Stimulated activated CD8-positive, alpha-beta memory T cell treated with anti-CD3 and anti-CD28 coated beads, Interleukin-12 subunit alpha, Interleukin-12 subunit beta, amount 100 ng/mL, for 1 hour (primary cell): Measurements from ENCODE around the gene CD81.

ENCODE experiments used
- DNase-seq: peaks from one replicate; pipeline ENCODE4 v3.0.0-alpha.2; 2020; ENCODE audit warnings: low read depth

The CD81 gene

GRCh38 chr11:2390091-2390724 is 13.1 kb downstream of the CD81 start:
- DNase-seq: no peak

- DNase-seq: no peak
These were observed 13.6 kb downstream of the CD81 start for GRCh38 chr11:2390725-2391151.

GRCh38 chr11:2391181-2391975 is 14.3 kb downstream of the CD81 start:
- DNase-seq: no peak

DNA sequence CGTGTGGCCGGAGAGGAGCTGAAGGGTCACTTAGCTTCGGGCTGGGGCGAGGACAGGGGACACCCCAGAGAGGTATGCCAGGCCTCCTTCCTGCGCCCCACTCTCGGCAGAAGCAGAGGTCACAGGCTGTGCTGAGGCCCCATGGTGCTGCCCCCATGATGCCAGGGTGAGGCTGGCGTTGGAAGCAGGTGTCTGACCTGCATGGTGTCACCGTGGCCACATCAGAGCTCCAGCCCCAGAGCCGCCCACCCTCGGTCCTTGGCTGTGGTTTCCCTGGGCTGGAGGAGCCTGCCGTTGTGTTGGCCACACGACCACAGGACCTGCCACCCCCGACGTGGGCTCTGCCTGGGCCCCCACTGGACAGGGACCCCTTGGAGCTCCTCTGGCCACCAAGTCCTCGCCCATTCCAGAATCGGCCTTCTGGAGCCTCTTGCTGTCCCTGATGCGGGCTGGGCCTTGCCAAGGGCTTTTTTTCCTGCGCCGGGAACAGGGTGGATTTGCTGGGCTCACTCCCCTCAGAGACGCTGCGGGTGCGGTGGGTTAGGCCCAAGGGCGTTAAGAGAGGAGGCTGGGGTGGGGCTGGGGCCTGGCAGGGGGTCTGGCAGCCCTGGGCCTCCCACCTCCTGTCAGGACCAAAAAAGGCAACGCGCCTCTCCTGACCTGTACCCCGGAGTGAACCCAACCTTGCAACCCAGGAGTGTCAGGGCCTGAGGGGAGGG is 15.3 kb downstream of the CD81 start:
- no peak for DNase-seq

GRCh38 chr11:2393111-2393868 is 16.2 kb downstream of the CD81 start:
- no peak for DNase-seq

DNA sequence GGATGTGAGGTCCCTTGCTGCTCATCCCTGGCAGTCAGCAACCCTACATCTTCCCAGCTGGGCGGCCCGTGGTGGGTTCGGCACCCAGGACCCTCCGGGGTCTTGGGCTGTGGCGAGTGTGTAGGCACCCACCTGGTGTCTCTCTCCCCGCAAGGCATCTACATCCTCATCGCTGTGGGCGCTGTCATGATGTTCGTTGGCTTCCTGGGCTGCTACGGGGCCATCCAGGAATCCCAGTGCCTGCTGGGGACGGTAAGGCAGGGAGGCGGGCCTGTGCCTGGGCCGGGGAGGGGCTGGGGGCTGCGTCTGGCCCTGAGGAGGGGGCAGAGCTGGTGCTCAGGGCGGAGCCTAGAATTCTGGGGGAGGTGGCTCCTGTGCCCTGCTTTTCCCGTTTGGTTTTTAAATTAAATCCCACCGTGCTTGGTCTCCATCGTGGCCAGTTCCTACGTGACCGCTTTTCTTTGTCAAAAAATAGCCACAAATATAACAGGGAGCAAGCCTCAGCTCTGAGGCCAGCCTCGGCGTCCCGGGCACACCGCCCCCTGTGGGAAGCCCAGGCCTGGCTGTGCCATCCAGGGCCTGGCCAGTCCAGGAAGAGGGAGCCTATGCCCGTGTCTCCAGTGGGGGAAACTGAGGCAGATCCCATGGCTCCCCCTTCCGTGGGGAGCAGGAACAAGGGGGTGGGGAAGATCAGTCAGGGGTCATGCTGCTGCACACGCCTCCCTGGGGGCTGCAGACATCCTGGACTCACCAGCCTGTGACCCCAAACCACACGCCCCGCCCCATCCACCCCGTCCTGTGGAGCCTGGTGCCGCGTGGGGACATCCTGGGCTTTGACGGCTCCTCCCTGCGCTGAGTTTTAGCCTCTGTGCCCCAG is 17.1 kb downstream of the CD81 start:
- no peak for DNase-seq

DNA sequence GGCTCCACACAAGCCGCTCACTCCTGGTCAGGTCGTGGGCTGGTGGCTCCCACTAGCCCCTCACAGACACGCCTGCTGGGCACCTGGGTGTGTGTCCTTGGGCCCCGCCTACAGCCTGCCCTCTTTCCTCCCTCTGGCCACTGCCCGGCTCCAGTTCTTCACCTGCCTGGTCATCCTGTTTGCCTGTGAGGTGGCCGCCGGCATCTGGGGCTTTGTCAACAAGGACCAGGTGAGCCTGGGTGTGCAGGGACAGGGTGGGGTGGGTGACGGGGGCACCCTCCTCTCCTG is 17.7 kb downstream of the CD81 start:
- no peak for DNase-seq

DNA sequence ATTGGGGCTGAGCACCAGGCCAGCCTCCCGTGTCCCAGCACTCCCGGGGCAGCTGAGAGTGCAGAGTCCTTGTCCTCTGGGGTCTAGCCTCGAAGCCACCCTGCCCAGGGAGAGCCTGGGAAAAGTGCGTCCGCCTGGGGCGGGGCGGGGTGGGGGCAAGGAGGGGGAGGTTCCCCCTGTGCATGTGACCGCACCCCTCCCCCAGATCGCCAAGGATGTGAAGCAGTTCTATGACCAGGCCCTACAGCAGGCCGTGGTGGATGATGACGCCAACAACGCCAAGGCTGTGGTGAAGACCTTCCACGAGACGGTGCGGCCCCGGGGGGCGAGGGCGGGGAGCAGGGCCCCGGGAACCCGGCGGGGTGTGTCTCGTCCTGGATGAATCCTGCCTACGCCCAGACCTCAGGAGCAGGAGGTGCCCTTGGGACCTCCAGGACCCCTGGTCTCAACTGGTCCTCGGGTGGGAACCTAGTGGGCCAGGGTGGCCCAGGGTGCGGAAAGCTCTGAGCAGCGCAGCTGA is 18.2 kb downstream of the CD81 start:
- DNase-seq: no peak

DNA sequence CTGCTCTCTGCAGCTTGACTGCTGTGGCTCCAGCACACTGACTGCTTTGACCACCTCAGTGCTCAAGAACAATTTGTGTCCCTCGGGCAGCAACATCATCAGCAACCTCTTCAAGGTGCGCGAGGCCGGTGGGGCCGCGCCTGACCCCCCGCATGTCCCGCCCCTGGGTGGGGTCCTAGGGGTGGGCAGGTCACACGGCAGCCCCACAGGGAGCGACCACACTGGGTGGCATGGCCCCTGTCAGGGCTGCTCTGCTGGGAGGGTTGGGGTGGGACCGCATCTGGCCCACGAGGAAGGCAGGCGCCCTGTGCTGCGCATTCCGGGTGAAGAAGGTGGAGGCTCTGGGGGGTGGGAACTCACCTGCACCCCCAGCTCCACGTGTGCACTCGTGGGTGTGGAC is 18.7 kb downstream of the CD81 start:
- no peak for DNase-seq

DNA sequence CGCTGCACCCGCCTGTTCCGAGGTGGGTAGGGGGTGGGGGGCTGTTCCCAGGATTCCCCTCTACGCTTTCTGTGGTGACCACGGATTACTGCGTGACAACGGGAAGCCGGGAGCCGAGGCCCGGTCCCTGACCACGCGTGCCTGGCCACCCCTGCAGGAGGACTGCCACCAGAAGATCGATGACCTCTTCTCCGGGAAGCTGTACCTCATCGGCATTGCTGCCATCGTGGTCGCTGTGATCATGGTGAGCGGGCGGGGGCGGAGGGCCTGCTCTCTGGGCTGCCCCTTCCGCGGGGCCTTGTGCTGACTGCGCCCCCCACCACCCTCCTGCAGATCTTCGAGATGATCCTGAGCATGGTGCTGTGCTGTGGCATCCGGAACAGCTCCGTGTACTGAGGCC is 19.4 kb downstream of the CD81 start:
- no peak for DNase-seq

- no peak for DNase-seq
These were observed 19.9 kb downstream of the CD81 start for GRCh38 chr11:2397005-2397404.

DNA sequence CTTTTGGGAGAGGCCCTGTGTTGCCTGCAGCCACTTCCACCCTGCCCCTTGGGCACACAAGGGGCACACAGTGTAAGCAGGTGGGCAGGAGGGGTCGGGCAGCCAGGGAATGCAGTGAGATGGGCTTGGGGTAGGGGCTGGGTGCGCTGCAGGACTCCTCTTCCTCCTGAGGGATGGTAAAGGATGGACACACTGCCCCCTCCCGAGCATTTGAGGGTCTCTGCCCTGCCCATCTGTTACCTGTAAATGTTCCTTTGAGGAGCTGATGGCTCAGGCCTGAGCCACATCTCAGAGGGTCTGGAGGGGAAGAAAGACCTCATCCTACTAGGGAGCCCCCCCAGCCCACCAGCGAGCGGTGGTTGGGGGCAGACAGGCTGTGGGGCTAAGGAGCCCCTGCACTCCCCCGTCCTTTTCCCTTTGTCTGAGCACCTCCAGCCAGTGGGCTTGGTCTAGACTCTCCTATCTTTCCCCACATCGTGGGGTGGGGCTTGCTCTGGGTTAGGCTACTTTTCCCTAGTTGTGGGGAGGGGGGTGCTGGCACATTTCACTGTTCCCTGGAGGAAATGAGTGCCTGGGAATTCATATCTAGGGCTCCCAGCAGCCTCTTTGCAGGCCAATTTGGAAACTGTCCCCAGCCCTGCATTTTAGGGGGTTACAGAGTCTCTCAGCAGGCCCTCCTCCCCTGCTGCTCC is 21.7 kb downstream of the CD81 start:
- no peak for DNase-seq

DNA sequence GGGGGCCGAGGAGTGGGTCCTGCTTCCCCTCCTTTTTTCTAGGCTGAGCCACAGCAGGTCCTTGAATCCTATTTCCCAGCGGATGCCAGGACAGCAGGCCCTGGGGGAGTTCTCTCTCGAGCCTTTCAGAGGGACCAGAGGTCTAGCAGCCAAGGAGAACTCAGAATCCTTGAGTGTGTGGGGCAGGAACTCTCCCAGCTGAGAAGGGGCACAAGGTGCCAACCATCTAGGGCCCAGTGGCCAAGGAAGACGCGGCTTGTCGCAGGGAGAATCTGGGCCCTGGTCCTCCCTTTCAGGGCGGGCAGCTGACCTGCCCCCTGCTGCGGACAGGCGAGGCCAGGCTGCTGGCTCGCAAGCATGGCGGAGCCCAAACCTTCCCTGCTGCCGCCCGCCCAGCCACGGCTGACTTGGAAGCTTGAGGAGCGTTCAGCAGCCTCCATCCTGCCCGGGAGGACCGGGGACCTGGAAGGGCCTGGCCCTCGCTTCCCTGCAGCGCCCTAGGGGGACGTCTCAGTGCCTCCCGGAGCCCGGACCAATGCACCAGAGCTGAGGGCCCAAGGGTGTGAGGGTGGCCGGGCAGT is 22.5 kb downstream of the CD81 start:
- no peak for DNase-seq

DNA sequence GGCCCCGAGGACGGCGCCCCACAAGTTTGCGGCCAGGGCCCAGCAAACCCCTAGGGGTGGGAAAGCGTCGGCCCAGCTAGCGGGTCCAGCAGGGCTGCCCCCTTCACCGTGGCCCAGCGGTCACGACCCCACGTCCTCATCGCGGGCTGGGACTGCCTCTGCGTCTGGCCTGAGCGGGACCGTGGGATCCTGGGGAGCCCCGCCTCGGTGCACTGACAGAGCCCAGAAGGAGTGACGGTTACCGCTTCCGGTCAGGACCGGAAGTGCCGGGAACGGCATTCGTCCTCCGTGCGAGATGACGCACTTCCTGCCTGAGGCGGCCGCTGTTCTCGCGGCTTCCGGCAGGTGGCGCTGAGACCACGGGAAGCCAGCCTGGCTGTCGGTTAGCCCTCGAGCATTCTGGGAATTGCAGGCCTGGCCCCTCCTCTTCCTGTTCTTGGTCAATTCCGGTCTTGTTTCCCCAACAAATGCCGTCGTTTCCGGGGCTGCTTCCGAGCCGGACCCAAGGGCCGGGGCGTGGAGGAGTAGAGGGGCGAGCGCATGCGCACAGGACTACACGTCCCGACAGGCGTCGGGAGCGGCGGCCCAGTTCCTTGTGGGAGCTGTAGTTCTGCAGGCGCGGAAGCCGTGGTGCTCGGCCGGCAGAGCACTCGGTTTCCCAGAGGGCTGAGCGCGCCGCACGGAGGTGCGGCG is 23.1 kb downstream of the CD81 start, which contains the start of gene TSSC4:
Gene TSSC4, plus strand, starts transcription at position 682 of the 693 bp plus-strand sequence. CDS start 1,884 bp downstream, outside the sequence.
- peak; percentile 99 for DNase-seq

- no peak for DNase-seq
These were observed 23.8 kb downstream of the CD81 start for GRCh38 chr11:2400762-2401435.

DNA sequence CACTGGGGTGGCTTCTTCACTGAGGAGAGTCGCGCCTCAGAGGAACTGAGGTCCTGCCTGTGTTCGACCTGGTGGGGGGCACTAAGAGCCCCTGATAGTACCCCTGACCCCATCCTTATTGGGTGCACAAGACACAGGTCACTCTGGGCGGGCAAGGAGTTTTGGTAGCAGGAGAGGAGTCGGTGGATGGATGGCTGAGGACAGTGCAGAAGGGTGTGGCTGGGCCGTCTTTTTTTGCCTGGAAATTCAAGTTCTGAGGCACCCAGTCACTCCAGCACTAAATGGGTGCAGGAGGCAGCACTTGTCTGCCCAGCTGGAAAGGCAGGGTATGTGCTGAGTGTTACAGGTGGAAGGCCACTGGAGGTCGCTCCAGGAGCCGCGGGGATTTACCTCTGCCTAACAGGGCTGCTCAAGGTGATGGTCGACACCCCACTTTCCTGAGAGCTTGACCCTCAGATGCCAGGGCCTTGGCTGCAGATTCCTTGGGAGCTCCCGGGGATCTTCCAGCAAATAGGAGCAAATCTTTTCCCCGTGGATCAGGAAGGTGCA is 24.4 kb downstream of the CD81 start:
- no peak for DNase-seq

GRCh38 chr11:2402106-2402505 is 25.0 kb downstream of the CD81 start:
- no peak for DNase-seq

GRCh38 chr11:2402890-2403645 is 26.0 kb downstream of the CD81 start:
- DNase-seq: no peak
